A673 (cell line): ENCODE measurements around the gene SSR1. TPM values are rescaled to one million over a fixed set of nuclear protein-coding genes. Genes with fewer than 3 reads are reported as not detected.

Source experiments
- BruUV-seq: library from RNA; stranded (reverse); fragments of 400-500 nt; replicated peaks from 2 replicates; lab custom pipeline; 2021; lab: Mats Ljungman, UMichigan
- CTCF ChIA-PET: fragments of 300-600 bp; sonication (Branson Sonifier 250); formaldehyde crosslinking; loops from one replicate; lab custom pipeline; 2022; ENCODE audit warnings: antibody characterized with exemption; lab: Charles Lee
- POLR2A ChIA-PET: fragments of 300-600 bp; sonication (Branson Sonifier 250); formaldehyde crosslinking; loops from one replicate; lab custom pipeline; 2022; ENCODE audit warnings: antibody characterized with exemption; ENCODE audit not compliant: low non-redundant PET; lab: Charles Lee
- DNase-seq: peaks from one replicate; pipeline ENCODE4 v3.0.0-alpha.2; 2015; ENCODE audit warnings: low spot score
- H3K27ac ChIP-seq: fragments of 200-600 bp; sonication (generic); 2 replicates; pipeline ENCODE4 v1.5.1; 2016; ENCODE audit warnings: mixed run types, low read depth, mild to moderate bottlenecking, mixed read lengths, antibody characterized with exemption, low read length; ENCODE audit not compliant: poor library complexity, severe bottlenecking
- H3K27me3 ChIP-seq: fragments of 200-600 bp; sonication (generic); replicated peaks from 2 replicates; pipeline ENCODE4 v1.6.1; 2017; ENCODE audit warnings: mixed run types, low read depth, mild to moderate bottlenecking, mixed read lengths, antibody characterized with exemption, low read length; ENCODE audit not compliant: insufficient read depth, poor library complexity
- H3K36me3 ChIP-seq: fragments of 200-600 bp; sonication (generic); 2 replicates; pipeline ENCODE4 v1.6.1; 2016; ENCODE audit warnings: mixed run types, mild to moderate bottlenecking, mixed read lengths, antibody characterized with exemption, low read length; ENCODE audit not compliant: insufficient read depth, poor library complexity, severe bottlenecking
- H3K4me1 ChIP-seq: fragments of 200-600 bp; sonication (generic); 2 replicates; pipeline ENCODE4 v1.6.1; 2017; ENCODE audit warnings: mixed run types, mild to moderate bottlenecking, mixed read lengths, antibody characterized with exemption, low read length; ENCODE audit not compliant: insufficient read depth, poor library complexity, severe bottlenecking
- H3K4me3 ChIP-seq: fragments of 200-600 bp; sonication (generic); 2 replicates; pipeline ENCODE4 v1.5.1; 2016; ENCODE audit warnings: low read depth, mixed run types, mild to moderate bottlenecking, mixed read lengths, low read length; ENCODE audit not compliant: poor library complexity, severe bottlenecking
- H3K9me3 ChIP-seq: fragments of 200-600 bp; sonication (generic); 2 replicates; pipeline ENCODE4 v1.6.1; 2016; ENCODE audit warnings: mixed run types, low read depth, mild to moderate bottlenecking, mixed read lengths, antibody characterized with exemption, low read length; ENCODE audit not compliant: poor library complexity, severe bottlenecking
- EZH2 ChIP-seq: fragments of 200-600 bp; sonication (generic); IDR thresholded peaks from 2 replicates; pipeline ENCODE4 v1.6.1; 2017; ENCODE audit warnings: borderline replicate concordance, low read depth, mild to moderate bottlenecking, mixed read lengths, antibody characterized with exemption, low read length; ENCODE audit not compliant: poor library complexity, severe bottlenecking
- intact Hi-C: fragments of 100-400 bp; cut with micrococcal nuclease; formaldehyde crosslinking; loops from one replicate; pipeline ENCODE4 v1.10.0; 2022; ENCODE audit not compliant: unreplicated experiment
- total RNA-seq: library from RNA; stranded (reverse); gene quantifications from 2 replicates; pipeline ENCODE4 v1.2.3, GENCODE V29; 2021
- TF ChIP-seq, protein P1 (sequence below): fragments of 300-800, 200-600 bp; sonication (generic); conservative IDR thresholded peaks from 2 replicates; pipeline ENCODE4 v1.5.1; 2017; ENCODE audit warnings: low read depth, mild to moderate bottlenecking, antibody characterized with exemption, low read length, moderate library complexity, mixed read lengths

The SSR1 gene
- total RNA-seq, 1 experiment from 2014 or later: 161 TPM

GRCh38 chr6:7311176-7311575, 1.8 kb downstream of the SSR1 start:
- Histone ChIP-seq H3K9me3 (no peaks in the 10 kb centered on the region), H3K27ac (no peak overlapping the region), H3K36me3 (peaks cover 41% of the 10 kb centered on the region), H3K4me1 (no peaks in the 10 kb centered on the region), H3K4me3 (peak overlapping the region; percentile 85), H3K27me3 (no peaks in the 10 kb centered on the region)
- POLR2A ChIA-PET: no interaction called here
- no peak for DNase-seq
- no TSS peak for BruUV-seq
- intact Hi-C loops: no loop called here
- no peak for TF ChIP-seq EZH2
- CTCF ChIA-PET: no interaction called here

DNA sequence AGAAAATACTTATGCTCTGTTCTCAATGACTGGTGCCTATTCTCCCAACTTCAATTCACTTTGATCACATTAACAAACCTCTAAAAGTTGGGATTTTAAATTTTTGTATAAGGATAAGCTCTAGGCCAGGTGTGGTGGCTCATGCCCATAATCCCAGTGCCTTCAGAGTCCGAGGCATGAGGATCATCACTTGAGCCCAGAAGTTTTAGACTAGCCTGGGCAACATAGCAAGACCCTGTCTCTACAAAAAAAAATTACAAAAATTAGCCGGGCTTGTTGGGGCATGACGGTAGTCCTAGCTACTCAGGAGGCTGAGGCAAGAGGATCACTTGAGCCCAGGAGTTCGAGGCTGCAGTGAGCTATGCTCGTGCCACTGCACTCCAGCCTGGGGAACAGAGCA, 3.9 kb downstream of the SSR1 start:
- TF ChIP-seq, protein P1, sequence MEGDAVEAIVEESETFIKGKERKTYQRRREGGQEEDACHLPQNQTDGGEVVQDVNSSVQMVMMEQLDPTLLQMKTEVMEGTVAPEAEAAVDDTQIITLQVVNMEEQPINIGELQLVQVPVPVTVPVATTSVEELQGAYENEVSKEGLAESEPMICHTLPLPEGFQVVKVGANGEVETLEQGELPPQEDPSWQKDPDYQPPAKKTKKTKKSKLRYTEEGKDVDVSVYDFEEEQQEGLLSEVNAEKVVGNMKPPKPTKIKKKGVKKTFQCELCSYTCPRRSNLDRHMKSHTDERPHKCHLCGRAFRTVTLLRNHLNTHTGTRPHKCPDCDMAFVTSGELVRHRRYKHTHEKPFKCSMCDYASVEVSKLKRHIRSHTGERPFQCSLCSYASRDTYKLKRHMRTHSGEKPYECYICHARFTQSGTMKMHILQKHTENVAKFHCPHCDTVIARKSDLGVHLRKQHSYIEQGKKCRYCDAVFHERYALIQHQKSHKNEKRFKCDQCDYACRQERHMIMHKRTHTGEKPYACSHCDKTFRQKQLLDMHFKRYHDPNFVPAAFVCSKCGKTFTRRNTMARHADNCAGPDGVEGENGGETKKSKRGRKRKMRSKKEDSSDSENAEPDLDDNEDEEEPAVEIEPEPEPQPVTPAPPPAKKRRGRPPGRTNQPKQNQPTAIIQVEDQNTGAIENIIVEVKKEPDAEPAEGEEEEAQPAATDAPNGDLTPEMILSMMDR: no peak
- no peak for TF ChIP-seq EZH2
- H3K27me3 ChIP-seq: no peaks in the 10 kb centered on the region
- H3K4me1 ChIP-seq: peaks cover 2% of the 10 kb centered on the region
- BruUV-seq: no TSS peak
- H3K9me3 ChIP-seq: no peaks in the 10 kb centered on the region
- DNase-seq: no peak
- CTCF ChIA-PET: no interaction called here
- H3K4me3 ChIP-seq: no peak overlapping the region
- no peak overlapping the region for H3K27ac ChIP-seq
- POLR2A ChIA-PET: no interaction called here
- intact Hi-C loops: no loop called here
- peaks cover 62% of the 10 kb centered on the region for H3K36me3 ChIP-seq

DNA sequence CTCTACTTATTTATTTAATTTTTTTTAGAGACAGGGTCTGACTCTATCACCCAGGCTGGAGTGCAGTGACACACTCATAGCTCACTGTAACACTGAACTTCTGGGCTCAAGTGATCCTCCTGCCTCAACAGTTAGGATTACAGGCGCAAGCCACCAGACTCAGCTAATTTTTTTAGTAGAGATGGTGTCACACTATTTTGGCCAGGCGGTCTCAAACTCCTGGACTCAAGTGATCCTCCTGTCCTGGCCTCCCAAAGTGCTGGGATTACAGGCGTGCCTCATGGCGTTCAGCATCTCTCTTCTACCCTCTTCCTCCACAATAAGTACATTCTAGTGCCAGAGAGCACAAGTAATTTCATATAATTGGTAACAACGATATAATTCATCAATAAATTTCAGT, 5.5 kb downstream of the SSR1 start:
- Histone ChIP-seq H3K36me3 (peaks cover 77% of the 10 kb centered on the region), H3K4me3 (no peak overlapping the region), H3K4me1 (peaks cover 5% of the 10 kb centered on the region), H3K27me3 (no peaks in the 10 kb centered on the region), H3K27ac (no peak overlapping the region), H3K9me3 (no peaks in the 10 kb centered on the region)
- no TSS peak for BruUV-seq
- TF ChIP-seq, protein P1: no peak
- no peak for TF ChIP-seq EZH2
- CTCF ChIA-PET: interaction anchor here (0.6 kb wide), 1 partner anchor 8 kb away, joined by 3 read pairs; no protein-coding TSS in a partner anchor
- DNase-seq: no peak
- intact Hi-C loops: no loop called here
- POLR2A ChIA-PET: no interaction called here

GRCh38 chr6:7304821-7305220, 8.2 kb downstream of the SSR1 start:
- no TSS peak for BruUV-seq
- ChIA-PET POLR2A (no interaction called here), CTCF (no interaction called here)

More at GRCh38 chr6:7304821-7305220, 8.2 kb downstream of the SSR1 start:
- no peak for DNase-seq
- Histone ChIP-seq H3K9me3 (no peaks in the 10 kb centered on the region), H3K36me3 (peaks cover 97% of the 10 kb centered on the region), H3K4me3 (no peak overlapping the region), H3K27ac (no peak overlapping the region), H3K4me1 (peaks cover 5% of the 10 kb centered on the region), H3K27me3 (no peaks in the 10 kb centered on the region)
- intact Hi-C loops: no loop called here
- TF ChIP-seq, protein P1: no peak
- no peak for TF ChIP-seq EZH2
